ENCODE results near the gene RPUSD1. TPM values are rescaled to one million over a fixed set of nuclear protein-coding genes. Genes with fewer than 3 reads are reported as not detected.
"Not testable (repeated sequence)": the region's sequence is repeated elsewhere in the genome, so short reads cannot be mapped to it uniquely, and the experiment has no call there.

RPUSD1 gene
- total RNA-seq, 1 experiment from 2014 or later = 12.6 TPM

- DNase-seq (ENCODE audit: low read depth) = no peak
These were observed 37.7 kb downstream of the RPUSD1 start for GRCh38 chr16:750485-750884.

GRCh38 chr16:749010-749409, 39.2 kb downstream of the RPUSD1 start:
- DNase-seq (ENCODE audit: low read depth) = no peak

- DNase-seq (ENCODE audit: low read depth) = no peak
These were observed 40.0 kb downstream of the RPUSD1 start for GRCh38 chr16:747978-748746.

GRCh38 chr16:746637-747036, 41.5 kb downstream of the RPUSD1 start:
- no peak for DNase-seq (ENCODE audit: low read depth)

- no peak for DNase-seq (ENCODE audit: low read depth)
These were observed 42.4 kb downstream of the RPUSD1 start for GRCh38 chr16:745739-746138.

- no peak for DNase-seq (ENCODE audit: low read depth)
These were observed 44.2 kb downstream of the RPUSD1 start for GRCh38 chr16:743794-744500.

GRCh38 chr16:742894-743293, 45.3 kb downstream of the RPUSD1 start:
- not testable (repeated sequence) for DNase-seq (ENCODE audit: low read depth)

GRCh38 chr16:741986-742629, 46.1 kb downstream of the RPUSD1 start:
- no peak for DNase-seq (ENCODE audit: low read depth)

GRCh38 chr16:740764-741505, 47.2 kb downstream of the RPUSD1 start, which contains the start of gene CIAO3:
TSS of gene CIAO3 (minus strand) at chr16:740997. CDS start at chr16:740985, 12 bp downstream.
- peak; percentile 82 for DNase-seq (ENCODE audit: low read depth)

GRCh38 chr16:740459-740763, 47.8 kb downstream of the RPUSD1 start:
- no peak for DNase-seq (ENCODE audit: low read depth)

GRCh38 chr16:739560-740458, 48.4 kb downstream of the RPUSD1 start:
- no peak for DNase-seq (ENCODE audit: low read depth)

- no peak for DNase-seq (ENCODE audit: low read depth)
These were observed 51.2 kb downstream of the RPUSD1 start for GRCh38 chr16:736936-737481.

- no peak for DNase-seq (ENCODE audit: low read depth)
These were observed 52.2 kb downstream of the RPUSD1 start for GRCh38 chr16:735982-736453.

GRCh38 chr16:734981-735881, 53.0 kb downstream of the RPUSD1 start:
- DNase-seq (ENCODE audit: low read depth) = no peak

Other genes starting within 250 kb of the RPUSD1 start
- gene PRR35, start 228.0 kb downstream of the RPUSD1 start, total RNA-seq (2014; rRNA removed; shearing (Covaris generic)) = not detected in 2 replicates
- gene NHLRC4, start 221.4 kb downstream of the RPUSD1 start, total RNA-seq (2014; rRNA removed; shearing (Covaris generic)) = 0.24 and 0.29 TPM in 2 replicates
- gene PIGQ, start 218.4 kb downstream of the RPUSD1 start, total RNA-seq (2014; rRNA removed; shearing (Covaris generic)) = 14.9 and 16.2 TPM in 2 replicates
- 5.5 and 7.1 TPM in 2 replicates for gene RAB40C, start 198.3 kb downstream of the RPUSD1 start, total RNA-seq (2014; rRNA removed; shearing (Covaris generic))
- 0.10 TPM in 1 of 2 replicates, not detected in the other for gene WFIKKN1, start 157.4 kb downstream of the RPUSD1 start, total RNA-seq (2014; rRNA removed; shearing (Covaris generic))
- 117 and 142 TPM in 2 replicates for gene METTL26, start 152.1 kb downstream of the RPUSD1 start, total RNA-seq (2014; rRNA removed; shearing (Covaris generic))
- gene MCRIP2, start 146.6 kb downstream of the RPUSD1 start, total RNA-seq (2014; rRNA removed; shearing (Covaris generic)) = 18.6 and 21.3 TPM in 2 replicates
- gene WDR90, start 139.0 kb downstream of the RPUSD1 start, total RNA-seq (2014; rRNA removed; shearing (Covaris generic)) = 5.6 and 7.3 TPM in 2 replicates
- gene RHOT2, start 120.2 kb downstream of the RPUSD1 start, total RNA-seq (2014; rRNA removed; shearing (Covaris generic)) = 23.7 and 24.2 TPM in 2 replicates
- gene RHBDL1, start 112.7 kb downstream of the RPUSD1 start, total RNA-seq (2014; rRNA removed; shearing (Covaris generic)) = 0.72 TPM in 1 of 2 replicates, not detected in the other
- 136 and 183 TPM in 2 replicates for gene STUB1, start 108.0 kb downstream of the RPUSD1 start, total RNA-seq (2014; rRNA removed; shearing (Covaris generic))
- 38.4 and 47.1 TPM in 2 replicates for gene JMJD8, start 104.0 kb downstream of the RPUSD1 start, total RNA-seq (2014; rRNA removed; shearing (Covaris generic))
- gene WDR24, start 98.0 kb downstream of the RPUSD1 start, total RNA-seq (2014; rRNA removed; shearing (Covaris generic)) = 2.0 and 2.6 TPM in 2 replicates
- gene FBXL16, start 82.6 kb downstream of the RPUSD1 start, total RNA-seq (2014; rRNA removed; shearing (Covaris generic)) = 0.24 TPM in 1 of 2 replicates, not detected in the other
- gene METRN, start 73.3 kb downstream of the RPUSD1 start, total RNA-seq (2014; rRNA removed; shearing (Covaris generic)) = 39.2 and 57.1 TPM in 2 replicates
- gene ANTKMT, start 67.2 kb downstream of the RPUSD1 start, total RNA-seq (2014; rRNA removed; shearing (Covaris generic)) = 18.0 and 26.3 TPM in 2 replicates
- gene CCDC78, start 61.9 kb downstream of the RPUSD1 start, total RNA-seq (2014; rRNA removed; shearing (Covaris generic)) = under 0.01 and 0.12 TPM in 2 replicates
- 3.3 and 4.0 TPM in 2 replicates for gene HAGHL, start 61.3 kb downstream of the RPUSD1 start, total RNA-seq (2014; rRNA removed; shearing (Covaris generic))
- 15.3 and 21.7 TPM in 2 replicates for gene CIAO3, start 47.4 kb downstream of the RPUSD1 start, total RNA-seq (2014; rRNA removed; shearing (Covaris generic))
- 0.10 TPM in 1 of 2 replicates, not detected in the other for gene MSLN, start 27.6 kb downstream of the RPUSD1 start, total RNA-seq (2014; rRNA removed; shearing (Covaris generic))
- 11.7 and 17.5 TPM in 2 replicates for gene CHTF18, start 239 bp upstream of the RPUSD1 start, total RNA-seq (2014; rRNA removed; shearing (Covaris generic))
- not detected in 2 replicates for gene GNG13, start 12.4 kb upstream of the RPUSD1 start, total RNA-seq (2014; rRNA removed; shearing (Covaris generic))
- gene LMF1, start 182.6 kb upstream of the RPUSD1 start, total RNA-seq (2014; rRNA removed; shearing (Covaris generic)) = 16.0 and 20.4 TPM in 2 replicates
- gene SOX8, start 193.4 kb upstream of the RPUSD1 start, total RNA-seq (2014; rRNA removed; shearing (Covaris generic)) = 0.10 TPM in 1 of 2 replicates, not detected in the other